ENCODE results near the gene IMP4. TPM values are rescaled to one million over a fixed set of nuclear protein-coding genes. Genes with fewer than 3 reads are reported as not detected.

IMP4 gene
- total RNA-seq, 4 donors from 2014 or later, result 66.5 to 112 (median 75.2) TPM

- TF ChIP-seq, protein P1, sequence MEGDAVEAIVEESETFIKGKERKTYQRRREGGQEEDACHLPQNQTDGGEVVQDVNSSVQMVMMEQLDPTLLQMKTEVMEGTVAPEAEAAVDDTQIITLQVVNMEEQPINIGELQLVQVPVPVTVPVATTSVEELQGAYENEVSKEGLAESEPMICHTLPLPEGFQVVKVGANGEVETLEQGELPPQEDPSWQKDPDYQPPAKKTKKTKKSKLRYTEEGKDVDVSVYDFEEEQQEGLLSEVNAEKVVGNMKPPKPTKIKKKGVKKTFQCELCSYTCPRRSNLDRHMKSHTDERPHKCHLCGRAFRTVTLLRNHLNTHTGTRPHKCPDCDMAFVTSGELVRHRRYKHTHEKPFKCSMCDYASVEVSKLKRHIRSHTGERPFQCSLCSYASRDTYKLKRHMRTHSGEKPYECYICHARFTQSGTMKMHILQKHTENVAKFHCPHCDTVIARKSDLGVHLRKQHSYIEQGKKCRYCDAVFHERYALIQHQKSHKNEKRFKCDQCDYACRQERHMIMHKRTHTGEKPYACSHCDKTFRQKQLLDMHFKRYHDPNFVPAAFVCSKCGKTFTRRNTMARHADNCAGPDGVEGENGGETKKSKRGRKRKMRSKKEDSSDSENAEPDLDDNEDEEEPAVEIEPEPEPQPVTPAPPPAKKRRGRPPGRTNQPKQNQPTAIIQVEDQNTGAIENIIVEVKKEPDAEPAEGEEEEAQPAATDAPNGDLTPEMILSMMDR (IDR thresholded peaks at IDR 0.05; ENCODE audit: low read depth), result no peak
Observed at GRCh38 chr2:130328710-130329109, 14.0 kb upstream of the IMP4 start.

- TF ChIP-seq, protein P1 (IDR thresholded peaks at IDR 0.05; ENCODE audit: low read depth), result no peak
Observed at GRCh38 chr2:130332271-130333073, 10.2 kb upstream of the IMP4 start.

GRCh38 chr2:130334026-130334425 lies 8.7 kb upstream of the IMP4 start:
- TF ChIP-seq, protein P1 (IDR thresholded peaks at IDR 0.05; ENCODE audit: low read depth), result no peak

DNA sequence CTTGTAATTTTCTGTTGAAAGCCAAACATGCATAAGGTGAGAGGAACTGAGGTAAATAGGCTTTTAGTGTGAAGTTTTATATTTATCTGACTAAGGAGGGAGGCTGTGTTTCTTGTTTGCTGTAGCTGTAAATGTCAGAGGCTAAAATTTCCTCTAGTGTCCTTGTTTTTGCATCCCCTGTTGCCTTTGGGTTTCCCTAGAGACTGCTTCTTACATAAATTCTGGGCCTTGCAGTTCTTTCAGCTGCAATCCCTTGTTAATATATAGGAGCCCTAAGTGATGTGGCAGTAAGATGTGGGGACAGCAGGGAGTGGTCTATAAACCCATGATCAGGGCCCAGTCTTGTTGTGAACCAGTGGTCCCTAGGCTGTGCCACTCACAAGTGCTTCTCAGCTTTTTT lies 7.5 kb upstream of the IMP4 start:
- TF ChIP-seq, protein P1 (IDR thresholded peaks at IDR 0.05; ENCODE audit: low read depth), result no peak

GRCh38 chr2:130336150-130336876 lies 6.4 kb upstream of the IMP4 start:
- TF ChIP-seq, protein P1 (IDR thresholded peaks at IDR 0.05; ENCODE audit: low read depth), result no peak

DNA sequence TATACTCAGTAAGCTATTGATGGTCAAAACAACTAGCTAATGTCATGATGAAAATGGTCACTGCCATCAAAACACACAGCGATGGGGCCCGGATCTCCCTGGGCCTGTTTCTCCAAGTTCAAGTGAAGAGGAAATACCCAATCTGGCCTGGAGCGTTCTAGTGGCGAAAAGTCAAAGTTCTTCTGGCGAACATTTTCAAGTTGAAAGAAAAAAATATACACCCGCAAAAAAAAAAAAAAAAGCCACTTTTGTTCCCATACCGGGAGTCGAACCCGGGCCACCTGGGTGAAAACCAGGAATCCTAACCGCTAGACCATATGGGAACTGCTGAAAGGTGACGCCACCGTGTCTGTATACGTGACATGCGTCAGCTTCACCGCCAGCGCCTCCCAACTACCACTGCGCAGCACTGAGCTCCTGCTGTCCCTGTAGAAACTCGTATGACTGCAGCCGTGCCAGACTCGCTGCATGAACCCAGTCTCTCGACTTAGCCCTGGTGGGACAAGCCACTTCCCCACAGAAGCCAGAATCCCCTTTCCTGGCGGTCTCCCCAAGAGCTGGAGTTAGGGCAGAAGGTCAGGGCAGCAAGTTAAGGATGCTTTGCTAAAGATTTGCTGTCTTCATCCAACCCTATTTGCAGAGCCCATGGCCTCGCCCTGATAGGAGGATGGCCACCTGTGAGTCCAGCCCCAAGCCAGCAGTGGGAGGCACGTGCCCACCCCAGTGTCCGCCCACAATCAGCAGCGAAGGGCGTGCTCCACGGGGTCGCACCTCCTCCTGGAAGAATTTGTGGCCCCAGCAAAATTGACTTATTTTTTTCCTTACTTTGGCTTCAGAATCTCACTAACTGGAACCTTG lies 5.6 kb upstream of the IMP4 start:
- TF ChIP-seq, protein P1 (IDR thresholded peaks at IDR 0.05; ENCODE audit: low read depth), result no peak

Data from subcutaneous adipose tissue (tissue), 4 donors.